ENCODE results near the gene CCDC83.
"Not testable (repeated sequence)": the region's sequence is repeated elsewhere in the genome, so short reads cannot be mapped to it uniquely, and the experiment has no call there.

The CCDC83 gene

DNA sequence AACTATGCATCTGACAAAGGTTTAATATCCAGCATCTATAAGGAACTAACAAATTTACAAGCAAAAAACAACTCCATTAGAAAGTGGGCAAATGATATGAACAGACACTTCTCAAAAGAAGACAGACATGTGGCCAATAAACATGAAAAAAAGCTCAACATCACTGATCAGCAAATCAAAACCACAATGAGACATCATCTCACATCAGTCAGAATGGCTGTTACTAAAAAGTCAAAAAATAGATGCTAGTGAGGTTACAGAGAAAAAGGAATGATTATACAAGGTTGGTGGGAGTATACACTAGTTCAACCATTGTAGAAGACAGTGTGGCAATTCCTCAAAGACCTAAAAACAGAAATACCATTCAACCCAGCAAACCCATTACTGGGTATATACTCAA is 14.3 kb upstream of the CCDC83 start:
- not testable (repeated sequence) for DNase-seq

DNA sequence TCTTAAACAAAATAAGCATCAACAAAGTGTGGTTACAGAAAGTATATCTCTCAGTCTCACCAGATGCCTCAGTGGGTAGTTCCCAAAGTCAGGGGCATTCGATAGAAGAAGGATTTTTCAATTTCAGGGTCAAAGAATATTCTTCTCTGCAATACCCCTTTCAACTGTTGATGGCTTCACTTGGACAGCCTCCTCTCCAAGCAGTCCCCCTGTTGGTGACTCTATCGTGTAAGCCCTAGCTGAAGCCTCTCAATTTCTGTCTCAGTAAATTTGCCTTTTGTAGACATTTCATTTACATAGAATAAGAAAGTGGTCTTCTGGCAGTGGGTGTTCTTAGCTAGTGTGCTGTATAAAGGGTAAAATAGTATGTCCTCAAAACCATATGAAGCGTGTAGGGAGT is 11.3 kb upstream of the CCDC83 start:
- DNase-seq, result no peak

DNA sequence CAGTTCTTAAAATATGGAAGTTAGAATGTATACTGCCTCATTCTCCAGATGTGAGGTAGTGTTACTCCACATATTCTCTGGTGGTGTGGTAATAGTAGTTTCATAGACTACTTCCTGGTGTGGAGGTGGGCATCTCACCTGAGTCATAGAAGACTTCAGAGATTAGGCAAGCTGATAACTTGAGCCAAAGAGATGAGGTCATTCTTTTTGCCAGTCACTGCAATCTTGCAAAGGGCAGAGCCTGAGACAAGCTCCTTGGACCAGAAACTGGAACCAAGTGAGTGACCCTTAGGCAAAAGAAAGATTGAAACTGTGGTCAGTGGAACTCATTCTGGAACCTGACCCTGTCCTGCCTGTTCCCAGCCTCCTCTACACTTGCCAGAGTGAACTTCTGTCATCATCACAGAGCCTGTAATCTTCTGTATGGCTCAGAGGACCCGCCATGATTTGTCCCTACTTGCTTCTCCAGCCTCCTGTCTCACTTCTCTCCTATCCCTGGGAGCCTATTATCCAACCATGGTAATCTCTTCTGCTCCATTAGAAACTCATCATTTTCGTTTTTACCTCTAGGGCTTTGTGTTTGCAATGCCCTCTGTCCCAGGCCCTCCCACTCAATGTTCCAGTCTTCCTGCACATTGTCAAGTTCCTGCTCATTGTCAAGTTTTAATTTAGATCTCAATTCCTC is 10.6 kb upstream of the CCDC83 start:
- DNase-seq, result no peak

DNA sequence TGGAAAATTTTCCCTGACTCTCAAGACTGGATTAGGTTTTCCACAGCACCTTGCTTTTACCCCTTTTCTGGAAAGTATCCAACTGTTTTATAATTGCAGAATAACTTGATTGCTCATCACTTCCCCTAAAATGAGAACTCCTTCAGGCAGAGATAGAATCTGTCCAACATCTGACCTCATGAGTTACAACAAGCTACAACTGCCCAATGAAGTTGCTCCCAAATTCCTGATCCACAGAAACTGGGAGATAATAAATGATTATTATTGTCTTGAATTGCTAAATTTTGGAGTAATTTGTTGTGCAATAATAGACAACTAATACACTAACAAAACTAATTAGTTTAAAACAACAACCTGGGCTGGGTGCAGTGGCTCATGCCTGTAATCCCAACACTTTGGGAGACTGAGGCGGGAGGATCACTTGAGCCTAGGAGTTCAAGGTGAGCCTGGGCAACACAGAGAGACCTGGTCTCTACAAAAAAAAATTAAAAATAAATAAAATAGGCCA is 10.0 kb upstream of the CCDC83 start:
- DNase-seq, result no peak

DNA sequence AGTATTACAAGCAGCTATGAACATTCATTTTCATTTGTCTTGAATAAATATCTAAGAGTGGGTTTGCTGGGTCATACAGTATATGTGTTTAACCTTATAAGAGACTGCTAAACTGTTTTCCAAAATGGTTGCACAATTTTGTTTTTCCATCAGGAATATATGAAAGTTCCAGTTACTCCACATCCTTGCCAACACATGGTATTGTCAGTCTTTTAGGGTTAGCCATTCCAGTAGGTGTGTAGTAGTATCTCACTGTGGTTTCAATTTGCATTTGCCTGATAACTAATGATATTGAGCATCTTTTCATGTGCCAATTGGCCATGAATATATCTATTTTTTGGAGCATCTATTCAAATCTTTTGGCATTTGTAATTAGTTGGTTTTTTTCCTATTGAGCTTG is 7.7 kb upstream of the CCDC83 start:
- no peak for DNase-seq

DNA sequence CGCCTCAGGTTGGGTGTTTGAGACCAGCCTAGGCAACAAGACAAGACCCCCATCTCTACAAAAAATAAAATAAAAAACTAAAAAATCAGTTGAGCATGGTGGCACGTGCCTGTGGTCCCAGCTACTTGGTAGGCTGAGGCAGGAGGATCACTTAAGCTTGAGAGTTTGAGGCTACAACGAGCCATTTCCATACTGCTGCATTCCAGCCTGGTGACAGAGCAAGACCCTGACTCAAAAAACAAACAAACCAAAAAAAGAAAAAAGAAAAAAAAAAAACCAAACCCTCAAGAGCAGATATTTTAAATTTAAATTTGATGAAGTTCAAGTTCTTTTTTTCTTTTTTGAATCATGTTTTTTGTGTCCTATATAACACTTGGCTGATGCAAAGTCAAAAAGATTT is 7.2 kb upstream of the CCDC83 start:
- DNase-seq, result no peak

DNA sequence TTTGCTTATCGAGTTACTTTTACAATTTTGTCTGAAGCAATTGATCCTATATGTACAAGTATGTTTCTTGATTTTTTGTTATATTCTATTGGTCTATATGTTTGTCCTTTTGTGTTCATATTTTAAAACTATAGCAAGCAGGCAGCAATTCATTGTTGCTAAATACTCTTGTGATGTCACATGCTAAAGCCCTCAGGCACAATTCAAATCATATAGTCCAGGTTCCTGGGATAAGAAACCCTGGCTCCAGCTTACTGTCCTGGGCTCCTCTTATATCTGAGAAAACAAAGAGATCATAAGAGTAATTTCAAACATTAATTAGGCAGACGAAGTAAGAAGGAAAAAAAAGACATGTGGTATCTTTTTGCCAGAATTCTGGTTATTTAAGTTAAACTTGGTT is 6.6 kb upstream of the CCDC83 start:
- no peak for DNase-seq

DNA sequence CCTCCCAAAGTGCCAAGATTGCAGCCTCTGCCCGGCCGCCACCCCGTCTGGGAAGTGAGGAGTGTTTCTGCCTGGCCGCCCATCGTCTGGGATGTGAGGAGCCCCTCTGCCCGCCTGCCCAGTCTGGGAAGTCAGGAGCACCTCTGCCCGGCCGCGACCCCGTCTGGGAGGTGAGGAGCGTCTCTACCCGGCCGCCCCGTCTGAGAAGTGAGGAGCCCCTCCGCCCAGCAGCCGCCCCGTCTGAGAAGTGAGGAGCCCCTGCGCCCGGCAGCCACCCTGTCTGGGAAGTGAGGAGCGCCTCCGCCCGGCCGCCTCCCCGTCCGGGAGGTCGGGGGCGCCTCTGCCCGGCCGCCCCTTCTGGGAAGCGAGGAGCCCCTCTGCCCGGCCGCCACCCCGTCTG is 2.4 kb upstream of the CCDC83 start:
- not testable (repeated sequence) for DNase-seq

DNA sequence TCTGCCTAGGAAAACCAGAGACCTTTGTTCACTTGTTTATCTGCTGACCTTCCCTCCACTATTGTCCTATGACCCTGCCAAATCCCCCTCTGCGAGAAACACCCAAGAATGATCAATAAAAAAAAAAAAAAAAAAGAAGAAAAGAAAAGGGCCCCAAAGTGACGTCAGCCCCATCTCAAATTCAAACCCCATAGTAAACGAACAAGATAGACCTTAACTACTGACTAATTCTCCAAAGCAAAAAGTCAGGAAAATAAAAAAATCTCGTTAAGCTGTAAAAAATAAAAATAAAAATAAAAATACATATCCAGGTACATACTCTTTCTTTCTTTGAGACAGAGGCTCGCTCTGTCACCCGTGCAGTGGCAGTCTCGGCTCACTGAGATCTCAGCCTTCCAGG is 1.6 kb upstream of the CCDC83 start:
- not testable (repeated sequence) for DNase-seq

DNA sequence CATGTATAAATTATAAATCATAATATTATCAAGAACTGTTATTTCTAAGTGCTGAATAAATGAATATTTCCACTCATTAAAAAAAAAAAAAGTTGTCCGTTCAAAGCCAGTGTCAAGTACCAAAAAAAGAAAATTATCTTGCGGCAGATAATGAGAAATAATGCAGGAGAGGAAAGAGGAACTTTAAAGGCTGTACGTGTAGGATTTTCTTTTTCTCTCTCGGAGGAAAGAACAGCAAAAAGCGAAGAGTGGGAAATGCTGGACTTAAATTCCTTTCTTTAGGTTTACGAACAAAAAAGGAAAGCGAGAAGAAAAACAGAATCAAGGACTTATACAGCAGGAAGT is 999 bp upstream of the CCDC83 start:
- DNase-seq, result no peak

DNA sequence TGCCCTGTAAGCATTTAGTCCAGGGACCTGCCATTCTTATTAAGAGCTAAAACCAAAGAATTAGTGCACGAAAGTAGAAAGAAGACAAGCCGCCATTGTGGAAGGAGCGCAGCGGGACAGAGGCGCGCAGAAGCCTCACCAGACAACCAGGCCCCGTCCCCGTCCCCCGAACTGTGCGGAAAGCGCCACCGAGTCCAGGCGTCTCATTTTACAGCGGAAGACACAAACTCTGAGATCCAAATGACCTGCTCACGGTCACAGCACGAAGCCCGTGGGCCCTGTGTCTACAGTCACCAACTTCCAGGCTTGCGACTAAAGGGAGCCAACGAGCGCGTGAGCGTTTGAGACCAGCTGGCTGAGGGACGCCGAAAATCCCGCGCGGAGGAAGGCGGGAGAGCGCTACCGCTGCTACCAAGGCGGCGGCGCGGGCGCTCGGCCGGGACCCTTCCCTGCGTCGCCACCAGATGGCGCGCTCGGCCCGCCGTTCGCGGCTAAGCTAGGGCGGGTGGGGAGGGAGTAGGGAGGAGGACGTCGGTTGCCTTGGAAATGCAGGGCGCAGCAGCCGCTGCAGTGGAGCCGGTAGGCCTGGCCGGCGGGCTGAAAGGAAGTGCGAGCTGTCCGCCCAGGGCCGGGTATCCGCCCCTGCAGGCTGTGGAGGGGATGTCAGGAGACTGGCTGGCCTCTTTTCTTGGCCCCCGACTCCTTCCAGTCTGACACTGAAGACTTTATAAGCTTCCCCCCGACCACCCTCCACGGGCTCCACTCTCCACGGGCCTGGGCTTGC is 434 bp upstream of the CCDC83 start:
- DNase-seq, result peak; percentile 94

DNA sequence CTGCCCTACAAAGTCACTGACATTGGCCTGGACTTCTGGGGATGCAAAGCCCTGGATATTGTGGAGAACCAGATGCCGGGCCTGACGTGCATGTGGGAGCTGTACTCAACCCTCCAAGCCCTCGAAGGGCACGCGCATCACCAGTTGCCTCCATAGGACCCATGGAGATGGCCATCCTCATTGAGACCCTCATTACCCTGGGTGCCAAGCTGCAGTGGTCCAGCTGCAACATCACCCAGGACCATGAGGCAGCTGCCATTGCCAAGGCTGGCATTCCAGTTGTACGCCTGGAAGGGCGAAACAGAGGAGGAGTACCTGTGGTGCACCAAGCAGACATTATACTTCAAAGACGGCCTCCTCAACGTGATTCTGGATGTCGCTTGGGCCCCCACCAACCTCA is 1.9 kb downstream of the CCDC83 start:
- no peak for DNase-seq

DNA sequence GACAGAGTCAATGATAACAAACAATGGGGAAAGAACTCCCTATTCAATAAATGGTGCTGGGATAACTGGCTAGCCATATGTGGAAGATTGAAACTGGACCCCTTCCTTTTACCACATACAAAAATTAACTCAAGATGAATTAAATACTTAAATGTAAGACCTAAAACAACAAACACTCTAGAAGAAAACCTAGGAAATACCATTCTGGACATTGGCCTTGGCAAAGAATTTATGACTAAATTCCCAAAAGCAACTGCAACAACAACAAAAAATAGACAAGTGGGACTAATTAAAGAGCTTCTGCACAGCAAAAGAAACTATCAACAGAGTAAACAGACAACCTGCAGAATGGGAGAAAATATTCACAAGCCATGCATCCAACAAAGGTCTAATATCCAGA is 4.4 kb downstream of the CCDC83 start:
- not testable (repeated sequence) for DNase-seq

DNA sequence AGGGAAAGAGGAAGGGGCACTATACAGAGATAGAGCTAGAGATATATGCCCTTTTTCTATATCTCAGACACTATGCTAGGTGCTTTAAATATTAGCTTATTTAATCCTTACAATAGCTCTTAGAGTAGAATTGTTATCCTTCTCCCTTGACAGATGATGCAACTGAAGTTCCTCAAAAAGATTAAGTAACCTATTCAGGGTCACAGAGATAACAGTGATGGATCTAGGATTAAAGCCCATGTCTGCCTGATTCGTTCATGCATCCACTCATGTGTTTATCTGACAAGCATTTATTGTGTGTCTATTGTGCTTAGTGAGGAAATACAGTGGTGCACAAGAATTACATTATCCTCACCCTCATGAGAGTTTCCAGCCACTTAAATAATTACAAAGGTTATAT is 8.7 kb downstream of the CCDC83 start:
- no peak for DNase-seq

DNA sequence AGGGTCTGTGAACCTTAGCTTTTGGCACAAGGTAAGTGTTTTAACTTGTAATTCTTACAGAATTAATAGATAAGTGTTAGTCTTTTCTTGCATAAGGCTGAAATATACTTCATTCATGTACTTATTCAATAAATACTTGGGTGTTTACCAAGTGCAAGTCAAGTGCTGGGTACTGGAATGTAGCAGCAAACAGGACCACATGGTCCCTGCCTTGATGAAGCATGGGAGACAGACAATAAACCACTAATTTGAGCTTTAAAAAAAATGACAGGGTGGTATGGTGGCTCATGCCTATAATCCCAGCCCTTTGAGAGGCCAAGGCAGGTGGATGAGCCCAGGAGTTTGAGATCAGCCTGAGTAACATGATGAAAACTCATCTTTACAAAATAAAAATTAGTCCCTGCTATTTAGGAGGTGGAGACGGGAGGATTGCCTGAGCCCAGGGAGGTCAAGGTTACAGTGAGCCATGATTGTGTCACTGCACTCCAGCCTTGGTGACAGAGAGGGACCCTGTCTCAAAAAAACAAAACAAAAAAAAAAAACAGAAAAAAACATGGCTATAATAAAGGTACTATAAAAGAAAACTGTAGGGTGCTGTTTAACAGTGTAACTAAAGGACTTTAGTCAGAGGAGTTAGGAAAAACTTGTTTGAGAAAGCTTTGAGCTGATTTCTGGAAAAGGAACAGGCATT is 11.1 kb downstream of the CCDC83 start:
- DNase-seq, result no peak

DNA sequence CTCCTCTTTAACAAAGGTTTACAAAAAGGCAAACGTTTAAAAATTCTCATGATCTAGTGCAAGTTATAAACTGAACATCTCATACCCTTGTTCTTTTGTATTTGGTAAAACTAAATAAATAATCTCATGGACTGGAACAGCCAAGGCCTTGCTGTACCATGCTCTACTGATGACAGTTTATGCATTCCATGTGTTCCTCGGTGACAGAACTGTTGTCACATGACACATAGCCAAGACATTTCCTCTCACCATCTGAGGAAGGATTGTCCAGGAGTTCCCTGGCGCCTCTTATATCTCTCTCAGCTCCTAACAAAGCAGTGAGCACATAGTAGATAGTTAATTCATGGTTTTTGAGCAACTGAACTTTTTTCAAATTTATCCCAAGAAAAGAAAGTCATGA is 12.6 kb downstream of the CCDC83 start:
- DNase-seq, result no peak

DNA sequence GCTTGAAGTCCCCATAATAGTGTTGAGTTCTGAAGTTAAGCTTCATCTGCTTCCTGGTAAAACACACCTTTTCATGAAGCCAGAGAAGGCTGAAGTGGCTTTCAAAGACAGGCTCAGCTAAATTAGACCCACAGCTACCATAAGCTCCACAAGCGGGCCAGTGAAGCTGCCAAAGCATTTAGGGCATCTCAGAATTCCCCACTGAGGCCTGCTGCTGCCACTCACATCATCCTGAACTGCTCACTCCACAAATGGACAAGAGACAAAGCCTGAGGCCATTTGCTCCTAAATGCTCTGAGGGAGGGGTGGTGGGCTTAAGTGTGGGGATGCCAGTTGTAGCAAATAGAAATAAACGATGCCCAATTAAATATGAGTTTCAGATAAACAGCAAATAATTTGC is 14.6 kb downstream of the CCDC83 start:
- no peak for DNase-seq

DNA sequence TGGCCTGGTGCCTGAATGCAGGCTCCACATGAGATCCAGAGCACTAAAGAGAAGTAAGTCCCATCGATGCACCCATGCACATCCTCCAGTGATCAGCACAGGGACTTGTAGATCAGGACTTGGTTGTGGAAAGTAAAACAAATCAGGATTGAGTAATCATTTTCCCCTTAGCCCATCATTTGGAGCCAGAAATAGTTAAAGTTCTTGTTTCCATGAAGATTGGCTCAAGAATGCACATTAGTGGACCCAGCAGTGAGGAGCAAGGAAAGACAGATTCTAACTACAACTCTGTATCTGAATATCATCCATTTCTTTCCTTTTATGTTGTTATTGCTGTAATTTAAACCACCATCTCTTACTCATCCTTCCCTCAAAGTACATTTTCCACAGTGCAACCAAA is 19.1 kb downstream of the CCDC83 start:
- no peak for DNase-seq

DNA sequence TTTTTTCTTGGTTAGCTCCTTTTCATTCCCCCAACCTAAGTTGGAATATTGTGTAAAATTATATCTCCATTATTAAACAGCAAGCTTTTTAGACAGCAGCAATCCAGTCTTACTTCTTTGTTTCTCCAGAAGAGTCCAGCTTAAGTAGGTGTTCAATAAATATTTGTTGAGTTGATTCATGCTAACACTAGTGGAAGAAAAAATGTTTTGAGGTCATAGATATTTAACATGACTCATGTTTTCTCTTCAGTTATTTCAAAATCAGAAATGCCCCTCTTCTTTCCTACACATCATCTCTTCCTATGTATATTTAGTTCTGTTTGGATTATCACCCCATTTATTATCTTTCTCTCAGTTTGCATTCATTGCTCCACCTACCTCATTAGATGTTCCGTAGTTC is 20.3 kb downstream of the CCDC83 start:
- no peak for DNase-seq

DNA sequence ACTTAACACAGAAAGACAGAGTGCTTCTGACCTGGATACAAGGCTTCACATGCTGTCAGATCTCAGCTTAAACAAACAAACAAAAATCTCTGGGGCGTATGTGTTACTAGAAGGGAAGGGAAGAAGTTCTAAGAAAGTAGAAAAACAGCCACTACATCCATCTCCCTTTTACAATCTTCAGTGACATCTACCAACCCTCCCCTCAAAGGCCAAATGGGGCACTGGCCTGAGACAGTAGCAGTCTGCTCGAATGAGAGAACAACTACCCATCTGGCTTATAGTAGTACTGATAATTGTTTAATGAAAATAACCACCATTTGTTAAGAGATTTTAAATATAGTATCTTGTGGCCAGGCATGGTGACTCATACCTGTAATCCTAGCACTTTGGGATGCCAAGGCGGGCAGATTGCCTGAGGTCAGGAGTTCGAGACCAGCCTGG is 29.4 kb downstream of the CCDC83 start:
- no peak for DNase-seq

DNA sequence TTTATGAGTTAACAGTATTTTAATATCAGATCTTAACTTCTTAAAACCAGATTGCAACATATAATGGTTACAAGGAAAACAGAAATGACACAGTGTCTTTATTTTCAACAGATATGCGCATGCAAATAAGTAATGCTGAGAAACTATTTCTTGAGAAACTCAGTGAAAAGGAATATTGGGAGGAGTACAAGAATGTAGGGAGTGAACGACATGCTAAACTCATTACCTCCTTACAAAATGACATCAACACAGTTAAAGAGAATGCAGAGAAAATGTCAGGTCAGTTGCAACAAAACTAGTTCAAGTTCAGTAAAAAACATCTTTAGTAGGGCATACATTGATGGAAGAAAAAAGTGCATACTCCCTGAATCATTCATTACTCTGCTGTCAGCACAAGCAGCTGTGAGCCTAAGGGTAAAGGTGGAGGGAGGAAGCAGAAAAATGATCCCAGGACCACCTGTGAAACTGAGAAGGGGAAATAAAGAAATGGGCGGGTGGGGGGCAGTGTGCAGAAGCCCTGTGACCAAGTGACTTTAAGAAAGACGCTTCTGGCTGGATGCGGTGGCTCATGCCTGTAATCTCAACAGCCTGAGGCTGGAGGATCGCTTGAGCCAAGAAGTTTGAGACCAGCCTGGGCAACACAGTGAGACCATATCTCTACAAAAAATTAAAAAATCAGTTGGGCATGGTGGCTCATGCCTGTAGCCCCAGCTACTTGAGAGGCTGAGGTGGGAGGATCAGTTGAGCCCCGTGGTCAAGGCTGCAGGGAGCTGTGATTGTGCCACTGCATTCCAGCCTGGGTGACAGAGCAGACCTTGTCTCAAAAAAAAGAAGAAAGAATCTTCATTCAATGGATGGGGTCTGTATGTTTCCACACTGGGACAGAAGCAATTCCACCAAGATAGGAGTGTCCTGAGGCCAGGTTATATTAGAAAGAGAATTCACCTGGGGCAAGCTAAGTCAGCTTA is 31.2 kb downstream of the CCDC83 start:
- DNase-seq, result no peak

DNA sequence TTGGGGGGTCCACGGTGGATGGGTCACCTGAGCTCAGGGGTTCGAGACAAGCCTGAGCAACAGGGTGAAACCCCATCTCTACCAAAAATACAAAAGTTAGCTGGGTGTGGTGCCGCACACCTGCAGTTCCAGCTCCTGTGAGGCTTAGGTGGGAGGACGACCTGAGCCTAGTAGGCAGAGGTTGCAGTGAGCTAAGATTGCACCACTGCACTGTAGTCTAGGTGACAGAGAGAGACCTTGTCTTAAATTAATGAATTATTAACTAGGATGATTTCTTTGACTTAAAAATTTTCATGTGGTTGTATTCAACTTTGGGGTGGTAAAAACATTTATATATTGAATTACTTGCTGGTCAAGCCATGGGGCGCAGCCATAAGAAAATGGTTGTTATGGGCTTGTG is 33.9 kb downstream of the CCDC83 start:
- no peak for DNase-seq
